ENCODE results near the gene SPINDOC.

GRCh38 chr11:63873311-63873710, 60.1 kb downstream of the SPINDOC start:
- TF ChIP-seq SIN3A (IDR thresholded peaks at IDR 0.05; ENCODE audit: low read depth) (no peak), EGR1 (IDR thresholded peaks at IDR 0.05; ENCODE audit: low read depth) (no peak), EZH2 (IDR thresholded peaks at IDR 0.05) (no peak), POLR2A (IDR thresholded peaks at IDR 0.05; ENCODE audit: borderline replicate concordance, extremely low read depth, insufficient read depth, insufficient read length) (no peak), CEBPB (IDR thresholded peaks at IDR 0.05; ENCODE audit: low read depth) (no peak), JUND (IDR thresholded peaks at IDR 0.05) (no peak), EZH2phosphoT487 (IDR thresholded peaks at IDR 0.05; ENCODE audit: borderline replicate concordance) (no peak), RAD21 (IDR thresholded peaks at IDR 0.05; ENCODE audit: low read depth) (no peak)
- TF ChIP-seq, protein P1, sequence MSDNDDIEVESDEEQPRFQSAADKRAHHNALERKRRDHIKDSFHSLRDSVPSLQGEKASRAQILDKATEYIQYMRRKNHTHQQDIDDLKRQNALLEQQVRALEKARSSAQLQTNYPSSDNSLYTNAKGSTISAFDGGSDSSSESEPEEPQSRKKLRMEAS (IDR thresholded peaks at IDR 0.05) = no peak
- TF ChIP-seq, protein P2, sequence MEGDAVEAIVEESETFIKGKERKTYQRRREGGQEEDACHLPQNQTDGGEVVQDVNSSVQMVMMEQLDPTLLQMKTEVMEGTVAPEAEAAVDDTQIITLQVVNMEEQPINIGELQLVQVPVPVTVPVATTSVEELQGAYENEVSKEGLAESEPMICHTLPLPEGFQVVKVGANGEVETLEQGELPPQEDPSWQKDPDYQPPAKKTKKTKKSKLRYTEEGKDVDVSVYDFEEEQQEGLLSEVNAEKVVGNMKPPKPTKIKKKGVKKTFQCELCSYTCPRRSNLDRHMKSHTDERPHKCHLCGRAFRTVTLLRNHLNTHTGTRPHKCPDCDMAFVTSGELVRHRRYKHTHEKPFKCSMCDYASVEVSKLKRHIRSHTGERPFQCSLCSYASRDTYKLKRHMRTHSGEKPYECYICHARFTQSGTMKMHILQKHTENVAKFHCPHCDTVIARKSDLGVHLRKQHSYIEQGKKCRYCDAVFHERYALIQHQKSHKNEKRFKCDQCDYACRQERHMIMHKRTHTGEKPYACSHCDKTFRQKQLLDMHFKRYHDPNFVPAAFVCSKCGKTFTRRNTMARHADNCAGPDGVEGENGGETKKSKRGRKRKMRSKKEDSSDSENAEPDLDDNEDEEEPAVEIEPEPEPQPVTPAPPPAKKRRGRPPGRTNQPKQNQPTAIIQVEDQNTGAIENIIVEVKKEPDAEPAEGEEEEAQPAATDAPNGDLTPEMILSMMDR (IDR thresholded peaks at IDR 0.05 in 2 of 3, conservative IDR thresholded peaks at IDR 0.05 in 1 of 3; ENCODE audit: borderline replicate concordance in 1 of 3, insufficient read depth in 1 of 3, low read depth in 2 of 3, low read length in 2 of 3) = no peak
- TF ChIP-seq, protein P3, sequence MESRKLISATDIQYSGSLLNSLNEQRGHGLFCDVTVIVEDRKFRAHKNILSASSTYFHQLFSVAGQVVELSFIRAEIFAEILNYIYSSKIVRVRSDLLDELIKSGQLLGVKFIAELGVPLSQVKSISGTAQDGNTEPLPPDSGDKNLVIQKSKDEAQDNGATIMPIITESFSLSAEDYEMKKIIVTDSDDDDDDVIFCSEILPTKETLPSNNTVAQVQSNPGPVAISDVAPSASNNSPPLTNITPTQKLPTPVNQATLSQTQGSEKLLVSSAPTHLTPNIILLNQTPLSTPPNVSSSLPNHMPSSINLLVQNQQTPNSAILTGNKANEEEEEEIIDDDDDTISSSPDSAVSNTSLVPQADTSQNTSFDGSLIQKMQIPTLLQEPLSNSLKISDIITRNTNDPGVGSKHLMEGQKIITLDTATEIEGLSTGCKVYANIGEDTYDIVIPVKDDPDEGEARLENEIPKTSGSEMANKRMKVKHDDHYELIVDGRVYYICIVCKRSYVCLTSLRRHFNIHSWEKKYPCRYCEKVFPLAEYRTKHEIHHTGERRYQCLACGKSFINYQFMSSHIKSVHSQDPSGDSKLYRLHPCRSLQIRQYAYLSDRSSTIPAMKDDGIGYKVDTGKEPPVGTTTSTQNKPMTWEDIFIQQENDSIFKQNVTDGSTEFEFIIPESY (IDR thresholded peaks at IDR 0.05; ENCODE audit: extremely low read depth, insufficient replicate concordance, low read length) = no peak
